Effector memory CD8-positive, alpha-beta T cell (primary cell): ENCODE results near the gene STARD3.
A peak's percentile ranks its signal among the peaks of the same experiment; 100 is the strongest.

Source experiments
- ATAC-seq: fragments of 150-1000 bp; cut with Tn5 transposase; replicated peaks from 2 replicates; pipeline ENCODE4 v1.10.0; 2021; ENCODE audit warnings: mild to moderate bottlenecking, moderate library complexity
- DNase-seq, 3 experiments: peaks; one replicate each; pipeline ENCODE4 v3.0.0; 2021
- H3K27ac Mint-ChIP-seq, 2 donors: one replicate each; pipeline ENCODE4 v1.8.0; 2022; ENCODE audit warnings: mild to moderate bottlenecking in 2 of 2, mixed read lengths in 2 of 2, moderate library complexity in 2 of 2
- H3K27me3 Mint-ChIP-seq, 2 donors: one replicate each; pipeline ENCODE4 v1.8.0; 2022; ENCODE audit warnings: mixed read lengths in 2 of 2
- H3K36me3 Mint-ChIP-seq: one replicate; pipeline ENCODE4 v1.8.0; 2022; ENCODE audit warnings: mild to moderate bottlenecking, moderate library complexity, mixed read lengths; ENCODE audit not compliant: insufficient read depth
- H3K4me1 Mint-ChIP-seq, 2 donors: one replicate each; pipeline ENCODE4 v1.8.0; 2022; ENCODE audit warnings: low read depth in 2 of 2, mixed read lengths in 2 of 2
- H3K4me3 Mint-ChIP-seq, 2 donors: one replicate each; pipeline ENCODE4 v1.8.0; 2022; ENCODE audit warnings: mild to moderate bottlenecking in 2 of 2, mixed read lengths in 2 of 2, moderate library complexity in 2 of 2
- H3K9me3 Mint-ChIP-seq, 2 donors: one replicate each; pipeline ENCODE4 v1.8.0; 2022; ENCODE audit warnings: mixed read lengths in 2 of 2

Gene STARD3

DNA sequence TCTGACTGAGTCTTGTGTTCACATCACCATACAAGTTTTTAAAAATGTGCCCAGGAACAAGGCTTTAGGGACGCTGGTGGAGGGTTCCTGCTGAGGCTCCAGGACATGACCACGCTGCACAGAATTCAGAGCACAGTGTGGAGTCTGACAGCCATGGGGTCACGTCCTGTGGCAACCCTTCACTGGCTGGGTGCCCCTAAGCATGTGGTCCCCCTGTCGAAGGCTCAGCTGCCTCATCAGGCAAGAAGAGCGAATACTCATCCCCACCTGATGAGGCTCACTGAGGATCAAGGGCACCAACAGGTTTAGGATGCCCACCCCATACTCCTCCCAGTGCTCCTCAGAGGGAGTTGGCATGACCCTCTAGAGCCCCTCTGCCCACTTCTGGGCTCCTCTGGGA lies 37.2 kb downstream of the STARD3 start:
- ATAC-seq (no peak), DNase-seq (no peak)
- H3K4me3 Mint-ChIP-seq: no peak overlapping the region
- peaks cover 38 to 47% of the 10 kb centered on the region in 2 donors for H3K4me1 Mint-ChIP-seq
- no peaks in the 10 kb centered on the region for H3K9me3 Mint-ChIP-seq
- H3K27ac Mint-ChIP-seq: no peak overlapping the region
- H3K27me3 Mint-ChIP-seq: peaks cover 0 to 18% of the 10 kb centered on the region in 2 donors
- no peaks in the 10 kb centered on the region for H3K36me3 Mint-ChIP-seq

DNA sequence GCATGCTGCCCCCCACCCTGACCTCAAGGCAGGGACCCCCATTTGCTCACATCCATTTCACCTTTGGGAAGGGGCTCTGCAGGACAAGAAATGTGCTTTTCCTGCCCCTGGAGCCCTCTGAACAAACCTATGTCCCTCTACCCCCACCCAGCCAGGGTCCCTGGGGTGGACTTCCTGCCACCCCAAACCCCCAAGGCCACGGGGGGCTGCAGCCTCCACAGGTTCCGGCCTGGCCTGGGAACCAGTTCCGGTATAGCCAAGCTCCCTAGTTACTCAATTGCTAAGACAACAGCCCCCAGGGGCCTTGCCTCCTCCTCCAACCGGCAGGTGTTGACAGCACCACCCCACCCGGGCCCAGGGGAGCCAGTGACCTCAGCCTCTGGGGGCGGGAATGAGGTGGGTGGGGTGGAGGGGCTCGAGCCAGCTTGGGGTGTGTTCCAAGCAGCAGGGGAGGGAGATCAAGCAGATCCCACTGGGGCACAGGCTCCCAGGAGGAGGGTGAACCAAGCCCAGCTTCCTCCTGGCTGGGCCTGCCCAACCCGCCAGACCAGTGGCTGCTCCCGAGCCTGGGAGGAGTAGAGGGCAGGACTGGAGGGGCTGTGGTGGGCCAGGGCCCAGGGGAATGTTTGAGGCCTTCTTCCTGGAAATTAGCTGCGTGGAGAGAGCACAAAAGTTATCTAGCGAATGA lies 37.9 kb downstream of the STARD3 start:
- DNase-seq: no peak
- Mint-ChIP-seq H3K9me3 (no peaks in the 10 kb centered on the region), H3K4me1 (peaks cover 44 to 53% of the 10 kb centered on the region in 2 donors), H3K4me3 (peak overlapping the region; percentile 5 to 57), H3K36me3 (no peaks in the 10 kb centered on the region), H3K27me3 (peaks cover 0 to 13% of the 10 kb centered on the region in 2 donors), H3K27ac (peak overlapping the region in 1 of 2 donors; percentile 98)
- ATAC-seq: no peak

DNA sequence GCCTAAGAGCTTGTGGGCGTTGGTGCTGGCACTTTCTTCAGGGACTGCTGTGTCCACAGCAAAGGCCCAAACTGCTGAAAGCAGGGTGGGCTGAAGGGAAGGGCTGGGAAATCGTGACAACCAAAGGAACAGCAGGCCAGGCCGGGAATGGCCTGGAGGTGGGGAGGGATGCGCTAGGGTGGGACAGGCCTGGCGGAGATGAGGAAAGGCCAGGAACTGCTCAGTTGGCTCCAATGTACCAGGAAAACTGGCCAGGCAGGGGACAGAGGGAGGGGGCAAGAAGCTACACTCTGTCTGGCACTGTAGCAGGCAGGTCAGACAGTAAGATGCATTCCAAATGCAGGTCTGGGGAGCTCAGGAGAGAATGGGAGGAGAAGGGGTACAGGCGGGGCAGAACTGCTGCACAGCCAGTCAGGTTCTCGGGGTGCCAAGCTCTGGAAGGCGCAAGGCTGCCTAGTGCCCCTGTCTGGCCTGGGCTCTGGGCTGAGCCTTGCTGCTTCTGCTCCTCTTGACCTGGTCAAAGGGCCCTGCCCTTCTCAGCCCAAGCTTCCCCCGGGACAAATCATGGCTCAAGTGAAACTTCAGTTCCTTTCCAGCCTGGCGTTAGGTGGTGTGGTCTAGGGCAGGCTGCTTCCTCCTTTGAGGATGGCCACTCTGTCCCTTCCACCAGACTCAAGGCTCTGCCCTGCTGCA lies 38.6 kb downstream of the STARD3 start:
- H3K27ac Mint-ChIP-seq: peak overlapping the region; percentile 95 to 98
- H3K4me3 Mint-ChIP-seq: peak overlapping the region; percentile 57 to 58
- peaks cover 0 to 8% of the 10 kb centered on the region in 2 donors for H3K27me3 Mint-ChIP-seq
- H3K4me1 Mint-ChIP-seq: peaks cover 51 to 60% of the 10 kb centered on the region in 2 donors
- H3K9me3 Mint-ChIP-seq: no peaks in the 10 kb centered on the region
- ATAC-seq: no peak
- DNase-seq: no peak
- no peaks in the 10 kb centered on the region for H3K36me3 Mint-ChIP-seq

DNA sequence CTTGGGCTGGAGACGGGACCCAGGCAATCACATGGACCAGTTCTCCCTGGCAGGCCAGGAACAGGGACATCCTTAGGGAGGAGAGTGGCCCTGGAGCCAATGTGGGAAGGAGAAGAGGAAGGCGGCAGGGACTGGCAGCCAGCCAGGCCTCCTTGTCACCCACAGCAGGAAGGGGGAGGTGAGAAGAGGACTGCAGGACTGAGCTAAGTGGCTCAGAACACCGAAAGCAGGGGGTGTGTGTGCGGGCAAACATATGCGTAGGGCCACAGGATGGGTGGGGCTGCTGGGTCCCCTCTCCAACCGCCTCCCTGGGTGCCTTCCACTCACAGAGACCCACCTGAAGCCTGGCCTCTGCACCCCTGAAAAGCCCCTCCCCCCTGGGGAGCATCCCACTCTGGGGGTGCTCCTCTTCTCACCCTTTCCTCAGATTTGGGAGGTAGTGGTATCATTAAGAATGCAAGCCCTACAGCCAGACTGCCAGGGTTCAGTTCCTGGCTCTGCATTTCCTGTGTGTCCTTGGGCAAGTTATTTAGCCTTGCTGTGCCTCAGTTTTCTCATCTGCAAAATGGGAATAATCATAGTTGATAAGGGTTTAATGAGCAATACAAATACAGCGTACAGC lies 39.4 kb downstream of the STARD3 start:
- H3K27ac Mint-ChIP-seq: peak overlapping the region; percentile 95 to 98
- peak overlapping the region; percentile 57 to 58 for H3K4me3 Mint-ChIP-seq
- ATAC-seq (peak; percentile 89), DNase-seq (peak; percentile 47 to 59 (median 55))
- peaks cover 3% of the 10 kb centered on the region for H3K36me3 Mint-ChIP-seq
- H3K4me1 Mint-ChIP-seq: peaks cover 59 to 63% of the 10 kb centered on the region in 2 donors
- H3K27me3 Mint-ChIP-seq: peaks cover 0 to 7% of the 10 kb centered on the region in 2 donors
- H3K9me3 Mint-ChIP-seq: no peaks in the 10 kb centered on the region

DNA sequence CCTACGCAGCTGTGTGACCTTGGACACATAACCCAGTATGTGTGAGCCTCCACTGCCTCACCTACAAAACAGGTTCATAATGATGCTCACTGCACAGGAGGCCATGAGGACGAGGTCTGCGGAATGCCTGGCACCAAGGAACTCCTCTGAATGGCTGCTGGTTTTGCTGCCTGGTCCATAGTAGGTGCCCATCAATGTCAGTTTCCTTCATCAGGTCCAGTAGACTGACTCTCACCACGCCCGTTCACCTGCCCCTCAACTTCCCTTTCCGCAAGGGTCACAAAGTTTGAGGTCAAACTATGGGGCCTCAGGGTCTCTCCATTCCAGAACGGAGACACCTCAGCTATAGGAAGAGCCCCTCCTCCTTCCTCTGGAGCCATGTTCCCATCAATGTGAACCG lies 40.1 kb downstream of the STARD3 start:
- peak overlapping the region; percentile 95 to 98 for H3K27ac Mint-ChIP-seq
- no peak for ATAC-seq
- H3K27me3 Mint-ChIP-seq: peaks cover 0 to 2% of the 10 kb centered on the region in 2 donors
- peak overlapping the region; percentile 57 to 58 for H3K4me3 Mint-ChIP-seq
- H3K36me3 Mint-ChIP-seq: peaks cover 4% of the 10 kb centered on the region
- peaks cover 59 to 60% of the 10 kb centered on the region in 2 donors for H3K4me1 Mint-ChIP-seq
- no peaks in the 10 kb centered on the region for H3K9me3 Mint-ChIP-seq
- no peak for DNase-seq

DNA sequence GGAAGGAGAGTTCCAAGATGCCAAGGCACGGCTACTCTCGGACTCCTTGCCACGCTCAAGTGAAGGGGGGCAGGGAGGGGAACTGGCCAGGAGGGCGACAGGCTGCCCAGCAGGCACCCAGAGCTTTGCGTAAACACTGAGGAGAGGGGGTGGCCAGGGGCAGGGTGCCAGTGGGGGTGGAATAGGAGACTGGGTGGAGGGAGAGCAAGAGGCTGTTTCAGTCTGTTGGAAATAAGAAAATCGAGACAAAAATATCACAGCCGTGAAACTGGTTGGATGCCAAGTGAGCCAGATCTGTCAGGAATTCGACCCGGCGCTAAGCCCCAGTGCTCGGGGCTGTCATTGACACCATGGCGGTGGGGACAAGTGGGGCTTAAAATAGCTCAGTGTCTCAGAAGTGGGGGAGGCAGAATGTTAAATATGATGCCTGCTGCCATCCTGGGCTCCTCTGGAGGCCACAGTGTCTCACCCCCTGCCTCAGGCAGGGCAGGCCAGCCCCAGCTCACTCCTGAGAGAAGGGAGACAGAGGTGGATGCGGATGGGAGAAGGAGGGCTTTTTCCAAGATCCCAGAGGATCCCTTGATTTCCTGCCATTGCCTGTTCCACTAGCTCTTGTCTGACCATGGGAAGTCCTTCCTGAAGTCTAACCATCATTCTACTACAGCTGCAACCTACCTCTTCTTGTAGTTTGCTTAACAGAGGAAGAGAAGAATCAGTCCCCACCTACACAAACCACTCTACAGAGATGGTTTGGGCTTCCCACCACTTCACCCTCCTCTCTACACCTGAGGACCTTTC lies 40.8 kb downstream of the STARD3 start:
- Mint-ChIP-seq H3K4me3 (peak overlapping the region; percentile 57 to 58), H3K36me3 (peaks cover 4% of the 10 kb centered on the region), H3K4me1 (peaks cover 59 to 60% of the 10 kb centered on the region in 2 donors), H3K27ac (peak overlapping the region; percentile 95 to 98), H3K9me3 (no peaks in the 10 kb centered on the region), H3K27me3 (no peaks in the 10 kb centered on the region)
- DNase-seq: no peak
- no peak for ATAC-seq

DNA sequence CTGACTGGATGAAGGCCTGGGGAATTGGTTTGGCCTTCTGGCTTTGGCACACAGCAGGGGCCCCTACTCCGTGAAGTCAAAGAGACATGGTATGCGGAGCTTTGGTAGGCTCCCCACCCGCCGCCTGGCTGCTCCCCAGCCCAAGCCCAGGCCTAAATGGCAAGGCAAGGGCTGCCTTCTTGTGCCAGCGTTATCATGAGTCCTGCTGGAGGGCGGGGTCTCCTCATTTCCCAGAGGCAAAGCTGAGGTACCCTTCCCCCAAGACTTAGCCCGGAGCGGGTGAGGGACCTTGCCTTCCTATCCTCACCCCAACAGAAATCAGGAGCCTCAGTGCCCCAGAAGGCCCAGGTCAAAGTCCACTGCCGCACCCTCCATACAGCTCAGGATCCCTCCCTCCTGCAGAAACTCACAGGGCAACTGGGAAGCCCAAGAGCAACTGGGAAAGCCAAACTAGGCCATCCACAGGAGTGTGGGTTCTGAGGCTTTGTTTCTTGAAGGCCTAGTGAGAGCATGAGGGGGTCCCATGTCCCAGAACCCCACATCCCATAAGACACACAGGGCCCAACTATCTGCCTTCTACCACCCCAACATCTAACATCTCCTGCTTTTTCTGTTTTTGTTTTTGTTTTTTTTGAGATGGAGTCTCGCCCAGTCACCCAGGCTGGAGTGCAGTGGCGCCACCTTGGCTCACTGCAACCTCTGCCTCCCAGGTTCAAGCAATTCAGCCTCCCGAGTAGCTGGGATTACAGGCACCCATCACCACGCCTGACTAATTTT lies 41.6 kb downstream of the STARD3 start:
- H3K9me3 Mint-ChIP-seq: no peaks in the 10 kb centered on the region
- no peaks in the 10 kb centered on the region for H3K27me3 Mint-ChIP-seq
- peaks cover 57 to 59% of the 10 kb centered on the region in 2 donors for H3K4me1 Mint-ChIP-seq
- peak overlapping the region; percentile 58 to 69 for H3K4me3 Mint-ChIP-seq
- ATAC-seq: no peak
- H3K36me3 Mint-ChIP-seq: peaks cover 4% of the 10 kb centered on the region
- no peak for DNase-seq
- H3K27ac Mint-ChIP-seq: peak overlapping the region; percentile 95 to 98

DNA sequence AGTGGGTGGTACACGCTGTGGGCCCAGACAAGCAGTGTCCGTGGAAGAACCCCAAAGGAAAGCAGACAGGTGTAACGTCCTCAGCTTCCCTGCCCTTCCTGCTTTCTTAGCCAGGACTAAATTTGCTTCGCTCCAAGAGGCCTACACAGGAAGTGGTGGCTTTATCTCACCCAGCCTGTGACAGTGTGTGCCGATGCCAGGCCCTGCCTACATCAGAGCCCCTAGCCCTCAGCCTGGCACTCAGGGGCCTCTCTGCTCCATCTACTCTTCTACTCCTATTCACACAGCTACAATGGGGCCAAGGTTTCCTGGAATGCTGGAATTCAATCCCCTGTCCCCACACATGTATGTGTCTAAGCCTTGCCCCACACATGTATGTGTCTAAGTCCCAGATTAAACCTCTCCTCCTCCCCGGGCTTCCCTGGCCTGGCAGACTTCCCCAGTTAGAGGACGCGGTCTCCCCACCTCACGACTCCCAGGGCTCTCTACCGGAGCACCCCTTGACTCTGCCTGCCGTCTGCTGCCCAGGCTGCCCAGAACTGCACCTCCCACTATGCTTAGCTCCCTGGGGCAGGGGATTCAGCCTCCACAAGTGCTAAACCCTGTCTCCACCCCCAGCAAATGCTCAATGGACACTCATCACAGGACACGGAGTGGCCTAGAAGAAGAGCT lies 42.7 kb downstream of the STARD3 start:
- H3K4me1 Mint-ChIP-seq: peaks cover 57 to 59% of the 10 kb centered on the region in 2 donors
- H3K9me3 Mint-ChIP-seq: no peaks in the 10 kb centered on the region
- peak overlapping the region; percentile 95 to 98 for H3K27ac Mint-ChIP-seq
- peak; percentile 25 to 41 (median 38) for DNase-seq
- peak; percentile 74 for ATAC-seq
- H3K4me3 Mint-ChIP-seq: peak overlapping the region; percentile 58 to 69
- no peaks in the 10 kb centered on the region for H3K27me3 Mint-ChIP-seq
- H3K36me3 Mint-ChIP-seq: peaks cover 8% of the 10 kb centered on the region

DNA sequence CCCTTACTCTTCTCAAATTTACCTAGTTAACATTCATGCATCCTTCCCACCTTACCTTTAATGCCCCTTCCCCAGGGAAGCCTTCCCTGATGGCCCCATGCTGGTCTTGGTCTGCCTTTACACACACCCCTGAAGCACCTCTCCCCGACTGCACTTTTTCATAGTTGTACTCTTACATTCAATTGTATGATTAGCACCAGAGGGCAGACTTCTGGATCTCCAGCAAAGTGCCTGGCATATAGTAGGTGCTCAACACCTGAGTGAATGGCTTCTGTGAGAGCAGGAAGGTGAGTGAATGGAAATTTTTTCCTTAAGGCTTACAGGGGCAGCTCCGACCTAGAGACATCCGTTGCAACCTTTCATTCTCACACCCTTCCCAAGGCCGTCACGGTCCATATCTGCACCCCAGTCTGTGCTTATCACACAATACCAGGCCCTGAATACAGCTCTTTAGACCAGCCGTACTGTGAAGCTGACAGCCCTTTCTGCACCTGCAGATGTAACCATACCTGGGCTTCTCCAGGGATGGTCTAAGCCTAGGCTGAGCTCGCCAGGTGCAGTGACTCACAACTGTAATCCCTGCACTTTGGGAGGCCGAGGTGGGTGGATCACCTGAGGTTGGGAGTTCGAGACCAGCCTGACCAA lies 46.5 kb downstream of the STARD3 start:
- peaks cover 0 to 5% of the 10 kb centered on the region in 2 donors for H3K9me3 Mint-ChIP-seq
- ATAC-seq: no peak
- H3K4me3 Mint-ChIP-seq: no peak overlapping the region
- no peak for DNase-seq
- no peak overlapping the region for H3K27ac Mint-ChIP-seq
- no peaks in the 10 kb centered on the region for H3K27me3 Mint-ChIP-seq
- H3K36me3 Mint-ChIP-seq: peaks cover 13% of the 10 kb centered on the region
- H3K4me1 Mint-ChIP-seq: peaks cover 43 to 46% of the 10 kb centered on the region in 2 donors

DNA sequence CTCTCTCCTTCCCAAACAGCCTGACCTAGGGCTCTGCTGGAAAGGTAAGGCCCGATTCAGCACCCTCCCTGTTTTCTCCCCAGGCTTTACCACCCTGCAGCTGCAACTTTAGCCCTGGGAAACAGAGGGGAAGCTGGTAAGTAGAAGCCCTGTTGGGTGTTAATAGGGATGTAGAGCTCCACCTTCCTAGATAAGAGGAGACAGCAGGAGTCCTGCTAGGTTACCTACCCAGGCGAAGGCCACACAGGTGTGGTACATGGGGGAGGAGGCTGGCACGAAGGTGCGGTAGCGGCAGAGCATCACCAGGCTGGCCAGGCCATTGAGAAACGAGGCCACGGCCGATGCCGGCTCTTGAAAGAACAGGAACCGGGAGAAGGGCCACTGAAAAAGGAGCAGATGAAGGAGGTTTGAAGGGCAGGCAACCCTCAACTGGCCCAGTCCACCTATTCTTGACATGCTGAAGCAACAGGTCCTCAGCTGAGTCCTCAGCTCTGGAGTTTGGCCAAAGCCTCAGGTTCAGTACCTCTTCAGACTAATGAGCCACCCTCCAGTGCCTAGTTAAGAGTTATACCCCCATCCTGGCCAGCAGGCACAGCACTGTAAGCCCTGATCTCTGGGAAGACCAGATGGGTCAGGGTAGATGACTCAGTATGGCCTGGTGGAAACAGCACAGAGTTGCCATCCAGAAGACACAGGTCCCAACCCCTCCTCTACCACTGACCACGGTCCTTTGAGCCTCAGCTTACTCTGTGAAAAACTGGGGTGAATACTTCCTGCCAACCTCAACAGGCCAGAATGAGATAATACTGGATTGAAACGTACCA lies 47.6 kb downstream of the STARD3 start:
- ATAC-seq: no peak
- Mint-ChIP-seq H3K4me1 (peaks cover 39 to 41% of the 10 kb centered on the region in 2 donors), H3K27ac (no peak overlapping the region)

DNA sequence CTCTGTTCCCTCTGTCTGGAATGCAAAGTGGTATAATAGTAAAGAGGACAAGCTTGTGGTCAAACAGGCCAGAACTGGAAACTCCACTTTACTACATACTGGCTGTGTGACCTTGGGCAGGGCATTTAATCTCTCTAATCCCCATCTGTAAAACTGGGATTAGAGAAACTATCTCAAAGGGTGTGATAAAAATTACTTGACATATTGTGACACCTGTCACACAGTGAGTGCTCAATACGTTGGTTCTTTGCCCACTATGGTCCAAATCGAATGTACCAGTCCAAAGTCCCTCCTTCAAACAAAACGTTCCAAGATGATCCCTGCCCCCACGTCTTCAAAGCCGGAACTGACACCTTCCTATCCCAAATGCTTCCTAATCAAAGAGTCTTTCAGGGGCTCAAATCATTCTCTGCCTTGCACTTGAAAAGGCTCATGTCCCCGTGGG lies 50.2 kb downstream of the STARD3 start:
- ATAC-seq (no peak), DNase-seq (no peak)
- peak overlapping the region; percentile 94 for H3K4me3 Mint-ChIP-seq
- peak overlapping the region in 1 of 2 donors; percentile 96 for H3K27ac Mint-ChIP-seq
- H3K36me3 Mint-ChIP-seq: peaks cover 8% of the 10 kb centered on the region
- no peaks in the 10 kb centered on the region for H3K27me3 Mint-ChIP-seq
- peaks cover 0 to 12% of the 10 kb centered on the region in 2 donors for H3K9me3 Mint-ChIP-seq
- peaks cover 22 to 28% of the 10 kb centered on the region in 2 donors for H3K4me1 Mint-ChIP-seq

More for the DNA sequence above, 47.6 kb downstream of the STARD3 start:
- DNase-seq: no peak
- Mint-ChIP-seq H3K27me3 (no peaks in the 10 kb centered on the region), H3K4me3 (no peak overlapping the region), H3K9me3 (peaks cover 0 to 12% of the 10 kb centered on the region in 2 donors), H3K36me3 (peaks cover 13% of the 10 kb centered on the region)
